Body of pancreas (tissue), 4 donors: ENCODE measurements around the gene MET.
"Not testable (repeated sequence)": the region's sequence is repeated elsewhere in the genome, so short reads cannot be mapped to it uniquely, and the experiment has no call there.

Experiments used
- POLR2A ChIP-seq, 3 donors: fragments of 450-650 bp; IDR thresholded peaks; one replicate each; pipeline ENCODE4 v1.6.1; 2016; ENCODE audit warnings: antibody characterized with exemption in 3 of 3, mild to moderate bottlenecking in 2 of 3
- TF ChIP-seq, protein P1 (sequence below), 7 experiments: fragments of 450-650 bp in 4 of 7; fragments of 200-600 bp in 3 of 7; sonication (generic) in 3 of 7; IDR thresholded peaks; one replicate each; pipeline ENCODE4 v1.5.1; 2016 to 2019; ENCODE audit warnings: antibody characterized with exemption in 7 of 7

DNA sequence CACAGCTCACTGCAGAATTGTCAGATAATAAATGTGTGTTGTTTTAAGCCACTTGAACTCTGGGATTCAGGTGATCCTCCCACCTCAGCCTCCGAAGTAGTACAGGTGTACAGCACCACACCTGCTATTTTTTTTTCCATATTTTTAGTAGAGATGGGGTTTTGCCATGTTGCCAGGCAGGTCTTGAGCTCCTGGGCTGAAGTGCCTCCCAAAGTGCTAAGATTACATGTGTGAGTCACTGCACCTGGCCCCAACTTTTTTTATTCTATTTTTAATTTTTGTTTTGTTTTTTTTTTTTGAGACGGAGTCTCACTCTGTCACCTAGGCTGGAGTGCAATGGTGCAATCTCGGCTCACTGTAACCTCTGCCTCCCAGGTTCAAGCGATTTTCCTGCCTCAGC is 28.8 kb upstream of the MET start:
- TF ChIP-seq, protein P1, sequence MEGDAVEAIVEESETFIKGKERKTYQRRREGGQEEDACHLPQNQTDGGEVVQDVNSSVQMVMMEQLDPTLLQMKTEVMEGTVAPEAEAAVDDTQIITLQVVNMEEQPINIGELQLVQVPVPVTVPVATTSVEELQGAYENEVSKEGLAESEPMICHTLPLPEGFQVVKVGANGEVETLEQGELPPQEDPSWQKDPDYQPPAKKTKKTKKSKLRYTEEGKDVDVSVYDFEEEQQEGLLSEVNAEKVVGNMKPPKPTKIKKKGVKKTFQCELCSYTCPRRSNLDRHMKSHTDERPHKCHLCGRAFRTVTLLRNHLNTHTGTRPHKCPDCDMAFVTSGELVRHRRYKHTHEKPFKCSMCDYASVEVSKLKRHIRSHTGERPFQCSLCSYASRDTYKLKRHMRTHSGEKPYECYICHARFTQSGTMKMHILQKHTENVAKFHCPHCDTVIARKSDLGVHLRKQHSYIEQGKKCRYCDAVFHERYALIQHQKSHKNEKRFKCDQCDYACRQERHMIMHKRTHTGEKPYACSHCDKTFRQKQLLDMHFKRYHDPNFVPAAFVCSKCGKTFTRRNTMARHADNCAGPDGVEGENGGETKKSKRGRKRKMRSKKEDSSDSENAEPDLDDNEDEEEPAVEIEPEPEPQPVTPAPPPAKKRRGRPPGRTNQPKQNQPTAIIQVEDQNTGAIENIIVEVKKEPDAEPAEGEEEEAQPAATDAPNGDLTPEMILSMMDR (IDR thresholded peaks at IDR 0.05): not testable (repeated sequence)
- not testable (repeated sequence) for TF ChIP-seq POLR2A (IDR thresholded peaks at IDR 0.05)
